Measurements from ENCODE around the gene CEP72. TPM values are rescaled to one million over a fixed set of nuclear protein-coding genes. Genes with fewer than 3 reads are reported as not detected.

The CEP72 gene
- total RNA-seq, 1 donor from 2014 or later, result 7.0 TPM

DNA sequence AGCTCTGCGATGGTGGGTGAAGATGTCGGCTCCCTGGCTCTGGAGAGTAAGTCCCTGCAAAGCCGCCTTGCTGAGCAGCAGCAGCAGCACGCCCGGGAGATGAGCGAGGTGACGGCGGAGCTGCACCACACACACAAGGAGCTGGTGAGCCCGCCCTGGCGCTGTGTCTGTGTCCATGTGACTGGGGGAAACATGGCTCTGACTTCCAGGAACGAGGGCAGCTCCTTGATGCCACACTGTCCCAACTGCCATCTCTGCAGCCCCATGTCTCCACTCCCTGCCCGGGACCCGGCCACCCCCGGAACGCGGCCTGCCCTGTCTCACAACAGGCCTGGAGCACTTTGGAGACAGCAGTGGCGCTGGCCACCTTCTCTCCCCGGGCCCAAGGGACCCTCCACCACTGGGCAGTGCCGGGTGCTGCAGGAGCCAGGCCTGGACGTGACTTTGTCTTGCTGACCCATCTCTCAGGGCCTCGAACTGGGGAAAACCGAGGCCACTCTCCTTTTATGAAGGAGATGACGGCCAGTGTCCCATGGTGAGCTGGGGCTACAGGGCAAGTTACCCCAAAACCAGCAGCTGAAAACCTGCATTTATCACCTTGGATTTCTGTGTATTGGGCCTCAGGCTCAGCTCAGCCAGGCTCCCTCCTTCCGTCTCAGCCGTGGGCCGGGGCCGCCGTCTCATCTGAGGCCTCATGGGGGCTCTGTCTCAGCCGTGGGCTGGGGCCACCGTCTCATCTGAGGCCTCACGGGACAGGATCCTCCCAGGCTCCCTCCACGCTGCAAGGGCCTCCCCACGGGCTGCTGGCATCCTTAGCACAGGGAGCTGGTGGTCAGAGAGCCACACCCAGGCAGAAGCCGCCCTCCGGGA lies 28.6 kb downstream of the CEP72 start:
- Histone ChIP-seq H3K9me3 (ENCODE audit: insufficient read depth, low read depth, low read length) (no peaks in the 10 kb centered on the region), H3K27me3 (ENCODE audit: insufficient read depth, low read length) (no peaks in the 10 kb centered on the region), H3K36me3 (ENCODE audit: insufficient read depth, low read length) (peaks cover 11% of the 10 kb centered on the region), H3K9ac (ENCODE audit: low read length) (no peak overlapping the region), H3K27ac (ENCODE audit: low read depth, low read length) (no peak overlapping the region), H4K20me1 (ENCODE audit: insufficient read depth, low read length) (no peaks in the 10 kb centered on the region), H2AFZ (ENCODE audit: low read depth, low read length) (no peak overlapping the region), H3K4me2 (ENCODE audit: low read length) (no peak overlapping the region), H3K4me1 (ENCODE audit: insufficient read depth, low read length) (no peaks in the 10 kb centered on the region), H3K4me3 (ENCODE audit: insufficient read depth, low read depth, low read length) (no peak overlapping the region), H3K79me2 (ENCODE audit: insufficient read depth, low read length) (no peaks in the 10 kb centered on the region)
- Mint-ChIP-seq H3K4me3 (ENCODE audit: unreplicated experiment) (no peak overlapping the region), H3K27ac (ENCODE audit: unreplicated experiment) (peak overlapping the region; percentile 26), H3K27me3 (ENCODE audit: low read depth, unreplicated experiment) (no peaks in the 10 kb centered on the region), H3K36me3 (ENCODE audit: low read depth, unreplicated experiment) (peaks cover 29% of the 10 kb centered on the region), H3K9me3 (ENCODE audit: unreplicated experiment) (no peaks in the 10 kb centered on the region), H3K4me1 (ENCODE audit: low read depth, unreplicated experiment) (no peaks in the 10 kb centered on the region)
- FAIRE-seq (no peak), DNase-seq (ENCODE audit: low read depth) (no peak)
- TF ChIP-seq, protein P1, sequence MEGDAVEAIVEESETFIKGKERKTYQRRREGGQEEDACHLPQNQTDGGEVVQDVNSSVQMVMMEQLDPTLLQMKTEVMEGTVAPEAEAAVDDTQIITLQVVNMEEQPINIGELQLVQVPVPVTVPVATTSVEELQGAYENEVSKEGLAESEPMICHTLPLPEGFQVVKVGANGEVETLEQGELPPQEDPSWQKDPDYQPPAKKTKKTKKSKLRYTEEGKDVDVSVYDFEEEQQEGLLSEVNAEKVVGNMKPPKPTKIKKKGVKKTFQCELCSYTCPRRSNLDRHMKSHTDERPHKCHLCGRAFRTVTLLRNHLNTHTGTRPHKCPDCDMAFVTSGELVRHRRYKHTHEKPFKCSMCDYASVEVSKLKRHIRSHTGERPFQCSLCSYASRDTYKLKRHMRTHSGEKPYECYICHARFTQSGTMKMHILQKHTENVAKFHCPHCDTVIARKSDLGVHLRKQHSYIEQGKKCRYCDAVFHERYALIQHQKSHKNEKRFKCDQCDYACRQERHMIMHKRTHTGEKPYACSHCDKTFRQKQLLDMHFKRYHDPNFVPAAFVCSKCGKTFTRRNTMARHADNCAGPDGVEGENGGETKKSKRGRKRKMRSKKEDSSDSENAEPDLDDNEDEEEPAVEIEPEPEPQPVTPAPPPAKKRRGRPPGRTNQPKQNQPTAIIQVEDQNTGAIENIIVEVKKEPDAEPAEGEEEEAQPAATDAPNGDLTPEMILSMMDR (IDR thresholded peaks at IDR 0.05; ENCODE audit: insufficient read depth, low read depth, low read length), result no peak
- TF ChIP-seq EZH2 (IDR thresholded peaks at IDR 0.05; ENCODE audit: insufficient read depth, low read length), result no peak

- Mint-ChIP-seq H3K4me3 (ENCODE audit: unreplicated experiment) (no peak overlapping the region), H3K27ac (ENCODE audit: unreplicated experiment) (no peak overlapping the region), H3K4me1 (ENCODE audit: low read depth, unreplicated experiment) (no peaks in the 10 kb centered on the region), H3K27me3 (ENCODE audit: low read depth, unreplicated experiment) (no peaks in the 10 kb centered on the region), H3K9me3 (ENCODE audit: unreplicated experiment) (no peaks in the 10 kb centered on the region), H3K36me3 (ENCODE audit: low read depth, unreplicated experiment) (peaks cover 29% of the 10 kb centered on the region)
- no peak overlapping the region for H3K27ac ChIP-seq (ENCODE audit: low read depth, low read length)
- no peaks in the 10 kb centered on the region for H3K79me2 ChIP-seq (ENCODE audit: insufficient read depth, low read length)
- no peaks in the 10 kb centered on the region for H3K27me3 ChIP-seq (ENCODE audit: insufficient read depth, low read length)
- H4K20me1 ChIP-seq (ENCODE audit: insufficient read depth, low read length), result no peaks in the 10 kb centered on the region
- H3K36me3 ChIP-seq (ENCODE audit: insufficient read depth, low read length), result peaks cover 5% of the 10 kb centered on the region
- FAIRE-seq (no peak), DNase-seq (ENCODE audit: low read depth) (no peak)
- H3K4me2 ChIP-seq (ENCODE audit: low read length), result no peak overlapping the region
- H3K9me3 ChIP-seq (ENCODE audit: insufficient read depth, low read depth, low read length), result no peaks in the 10 kb centered on the region
- TF ChIP-seq, protein P1 (IDR thresholded peaks at IDR 0.05; ENCODE audit: insufficient read depth, low read depth, low read length), result no peak
- TF ChIP-seq EZH2 (IDR thresholded peaks at IDR 0.05; ENCODE audit: insufficient read depth, low read length), result no peak
- H2AFZ ChIP-seq (ENCODE audit: low read depth, low read length), result no peak overlapping the region
- no peak overlapping the region for H3K4me3 ChIP-seq (ENCODE audit: insufficient read depth, low read depth, low read length)
- H3K4me1 ChIP-seq (ENCODE audit: insufficient read depth, low read length), result no peaks in the 10 kb centered on the region
- H3K9ac ChIP-seq (ENCODE audit: low read length), result no peak overlapping the region
Observed at GRCh38 chr5:641331-641765, 29.2 kb downstream of the CEP72 start.

DNA sequence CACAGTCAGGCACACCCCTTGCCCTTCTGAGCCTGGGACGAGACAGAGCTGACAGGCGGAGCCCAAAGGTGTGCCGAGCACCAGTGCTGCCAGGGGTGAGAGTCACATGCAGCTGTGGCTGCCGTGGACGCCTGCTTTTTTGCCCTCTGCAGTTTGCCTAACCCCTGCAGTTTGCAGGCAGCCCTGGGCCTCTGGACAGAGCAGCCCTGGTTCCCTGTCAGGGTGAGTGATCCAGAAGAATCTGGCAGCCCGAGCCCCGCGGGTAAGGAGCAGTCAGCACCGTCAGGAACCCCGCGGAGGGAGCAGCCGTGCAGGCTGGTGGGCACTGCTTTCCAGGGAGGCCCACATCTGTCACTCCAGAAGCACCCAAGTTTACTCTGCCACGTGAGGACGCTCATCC lies 30.3 kb downstream of the CEP72 start:
- DNase-seq (ENCODE audit: low read depth), result no peak
- Mint-ChIP-seq H3K9me3 (ENCODE audit: unreplicated experiment) (no peaks in the 10 kb centered on the region), H3K4me3 (ENCODE audit: unreplicated experiment) (no peak overlapping the region), H3K27me3 (ENCODE audit: low read depth, unreplicated experiment) (no peaks in the 10 kb centered on the region), H3K4me1 (ENCODE audit: low read depth, unreplicated experiment) (no peaks in the 10 kb centered on the region), H3K36me3 (ENCODE audit: low read depth, unreplicated experiment) (peaks cover 28% of the 10 kb centered on the region), H3K27ac (ENCODE audit: unreplicated experiment) (no peak overlapping the region)
- H3K9me3 ChIP-seq (ENCODE audit: insufficient read depth, low read depth, low read length), result no peaks in the 10 kb centered on the region
- H2AFZ ChIP-seq (ENCODE audit: low read depth, low read length), result no peak overlapping the region
- no peak for TF ChIP-seq EZH2 (IDR thresholded peaks at IDR 0.05; ENCODE audit: insufficient read depth, low read length)
- no peaks in the 10 kb centered on the region for H4K20me1 ChIP-seq (ENCODE audit: insufficient read depth, low read length)
- H3K36me3 ChIP-seq (ENCODE audit: insufficient read depth, low read length), result peaks cover 5% of the 10 kb centered on the region
- H3K4me1 ChIP-seq (ENCODE audit: insufficient read depth, low read length), result no peaks in the 10 kb centered on the region
- no peak overlapping the region for H3K4me2 ChIP-seq (ENCODE audit: low read length)
- no peaks in the 10 kb centered on the region for H3K27me3 ChIP-seq (ENCODE audit: insufficient read depth, low read length)
- H3K79me2 ChIP-seq (ENCODE audit: insufficient read depth, low read length), result no peaks in the 10 kb centered on the region
- no peak overlapping the region for H3K4me3 ChIP-seq (ENCODE audit: insufficient read depth, low read depth, low read length)
- H3K9ac ChIP-seq (ENCODE audit: low read length), result no peak overlapping the region
- no peak overlapping the region for H3K27ac ChIP-seq (ENCODE audit: low read depth, low read length)
- no peak for FAIRE-seq

All from astrocyte (in vitro differentiated cells and primary cell).